ENCODE data around the gene SLC35B3. TPM values are rescaled to one million over a fixed set of nuclear protein-coding genes. Genes with fewer than 3 reads are reported as not detected.

The SLC35B3 gene
- total and polyA plus RNA-seq, 2 of the 8 experiments (the other 6 are each of a cell fraction or from before 2014, with no cell fraction given) = 5.5 to 9.8 TPM

DNA sequence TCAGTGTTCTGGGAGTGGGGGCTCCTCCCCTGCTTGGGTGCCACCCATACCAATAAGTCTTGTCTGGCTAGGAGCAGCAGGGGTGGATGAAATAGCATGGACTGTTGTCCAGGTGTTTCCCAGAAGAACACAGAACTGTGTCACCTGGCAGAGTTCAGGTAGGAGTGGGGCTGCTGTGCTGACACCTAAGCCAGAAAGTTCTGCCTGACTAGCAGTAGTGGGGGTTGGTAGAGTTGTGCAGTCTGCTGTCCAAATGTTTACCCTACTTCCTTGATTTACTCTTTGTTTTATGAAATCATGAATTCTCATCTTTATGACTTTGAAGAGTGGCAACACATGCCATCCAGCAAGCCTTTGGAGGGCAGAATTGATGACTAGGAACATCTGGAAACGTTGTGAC lies 27.3 kb upstream of the SLC35B3 start (continued):
- TF ChIP-seq, protein P1, sequence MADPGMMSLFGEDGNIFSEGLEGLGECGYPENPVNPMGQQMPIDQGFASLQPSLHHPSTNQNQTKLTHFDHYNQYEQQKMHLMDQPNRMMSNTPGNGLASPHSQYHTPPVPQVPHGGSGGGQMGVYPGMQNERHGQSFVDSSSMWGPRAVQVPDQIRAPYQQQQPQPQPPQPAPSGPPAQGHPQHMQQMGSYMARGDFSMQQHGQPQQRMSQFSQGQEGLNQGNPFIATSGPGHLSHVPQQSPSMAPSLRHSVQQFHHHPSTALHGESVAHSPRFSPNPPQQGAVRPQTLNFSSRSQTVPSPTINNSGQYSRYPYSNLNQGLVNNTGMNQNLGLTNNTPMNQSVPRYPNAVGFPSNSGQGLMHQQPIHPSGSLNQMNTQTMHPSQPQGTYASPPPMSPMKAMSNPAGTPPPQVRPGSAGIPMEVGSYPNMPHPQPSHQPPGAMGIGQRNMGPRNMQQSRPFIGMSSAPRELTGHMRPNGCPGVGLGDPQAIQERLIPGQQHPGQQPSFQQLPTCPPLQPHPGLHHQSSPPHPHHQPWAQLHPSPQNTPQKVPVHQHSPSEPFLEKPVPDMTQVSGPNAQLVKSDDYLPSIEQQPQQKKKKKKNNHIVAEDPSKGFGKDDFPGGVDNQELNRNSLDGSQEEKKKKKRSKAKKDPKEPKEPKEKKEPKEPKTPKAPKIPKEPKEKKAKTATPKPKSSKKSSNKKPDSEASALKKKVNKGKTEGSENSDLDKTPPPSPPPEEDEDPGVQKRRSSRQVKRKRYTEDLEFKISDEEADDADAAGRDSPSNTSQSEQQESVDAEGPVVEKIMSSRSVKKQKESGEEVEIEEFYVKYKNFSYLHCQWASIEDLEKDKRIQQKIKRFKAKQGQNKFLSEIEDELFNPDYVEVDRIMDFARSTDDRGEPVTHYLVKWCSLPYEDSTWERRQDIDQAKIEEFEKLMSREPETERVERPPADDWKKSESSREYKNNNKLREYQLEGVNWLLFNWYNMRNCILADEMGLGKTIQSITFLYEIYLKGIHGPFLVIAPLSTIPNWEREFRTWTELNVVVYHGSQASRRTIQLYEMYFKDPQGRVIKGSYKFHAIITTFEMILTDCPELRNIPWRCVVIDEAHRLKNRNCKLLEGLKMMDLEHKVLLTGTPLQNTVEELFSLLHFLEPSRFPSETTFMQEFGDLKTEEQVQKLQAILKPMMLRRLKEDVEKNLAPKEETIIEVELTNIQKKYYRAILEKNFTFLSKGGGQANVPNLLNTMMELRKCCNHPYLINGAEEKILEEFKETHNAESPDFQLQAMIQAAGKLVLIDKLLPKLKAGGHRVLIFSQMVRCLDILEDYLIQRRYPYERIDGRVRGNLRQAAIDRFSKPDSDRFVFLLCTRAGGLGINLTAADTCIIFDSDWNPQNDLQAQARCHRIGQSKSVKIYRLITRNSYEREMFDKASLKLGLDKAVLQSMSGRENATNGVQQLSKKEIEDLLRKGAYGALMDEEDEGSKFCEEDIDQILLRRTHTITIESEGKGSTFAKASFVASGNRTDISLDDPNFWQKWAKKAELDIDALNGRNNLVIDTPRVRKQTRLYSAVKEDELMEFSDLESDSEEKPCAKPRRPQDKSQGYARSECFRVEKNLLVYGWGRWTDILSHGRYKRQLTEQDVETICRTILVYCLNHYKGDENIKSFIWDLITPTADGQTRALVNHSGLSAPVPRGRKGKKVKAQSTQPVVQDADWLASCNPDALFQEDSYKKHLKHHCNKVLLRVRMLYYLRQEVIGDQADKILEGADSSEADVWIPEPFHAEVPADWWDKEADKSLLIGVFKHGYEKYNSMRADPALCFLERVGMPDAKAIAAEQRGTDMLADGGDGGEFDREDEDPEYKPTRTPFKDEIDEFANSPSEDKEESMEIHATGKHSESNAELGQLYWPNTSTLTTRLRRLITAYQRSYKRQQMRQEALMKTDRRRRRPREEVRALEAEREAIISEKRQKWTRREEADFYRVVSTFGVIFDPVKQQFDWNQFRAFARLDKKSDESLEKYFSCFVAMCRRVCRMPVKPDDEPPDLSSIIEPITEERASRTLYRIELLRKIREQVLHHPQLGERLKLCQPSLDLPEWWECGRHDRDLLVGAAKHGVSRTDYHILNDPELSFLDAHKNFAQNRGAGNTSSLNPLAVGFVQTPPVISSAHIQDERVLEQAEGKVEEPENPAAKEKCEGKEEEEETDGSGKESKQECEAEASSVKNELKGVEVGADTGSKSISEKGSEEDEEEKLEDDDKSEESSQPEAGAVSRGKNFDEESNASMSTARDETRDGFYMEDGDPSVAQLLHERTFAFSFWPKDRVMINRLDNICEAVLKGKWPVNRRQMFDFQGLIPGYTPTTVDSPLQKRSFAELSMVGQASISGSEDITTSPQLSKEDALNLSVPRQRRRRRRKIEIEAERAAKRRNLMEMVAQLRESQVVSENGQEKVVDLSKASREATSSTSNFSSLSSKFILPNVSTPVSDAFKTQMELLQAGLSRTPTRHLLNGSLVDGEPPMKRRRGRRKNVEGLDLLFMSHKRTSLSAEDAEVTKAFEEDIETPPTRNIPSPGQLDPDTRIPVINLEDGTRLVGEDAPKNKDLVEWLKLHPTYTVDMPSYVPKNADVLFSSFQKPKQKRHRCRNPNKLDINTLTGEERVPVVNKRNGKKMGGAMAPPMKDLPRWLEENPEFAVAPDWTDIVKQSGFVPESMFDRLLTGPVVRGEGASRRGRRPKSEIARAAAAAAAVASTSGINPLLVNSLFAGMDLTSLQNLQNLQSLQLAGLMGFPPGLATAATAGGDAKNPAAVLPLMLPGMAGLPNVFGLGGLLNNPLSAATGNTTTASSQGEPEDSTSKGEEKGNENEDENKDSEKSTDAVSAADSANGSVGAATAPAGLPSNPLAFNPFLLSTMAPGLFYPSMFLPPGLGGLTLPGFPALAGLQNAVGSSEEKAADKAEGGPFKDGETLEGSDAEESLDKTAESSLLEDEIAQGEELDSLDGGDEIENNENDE (IDR thresholded peaks at IDR 0.05; ENCODE audit: insufficient replicate concordance, low read length) = no peak
- no peak for TF ChIP-seq SIRT6 (IDR thresholded peaks at IDR 0.05; ENCODE audit: low read length)
- no peak for TF ChIP-seq RBBP5 (IDR thresholded peaks at IDR 0.05; ENCODE audit: borderline replicate concordance, low read depth, low read length)
- no peak for TF ChIP-seq SUZ12 (IDR thresholded peaks at IDR 0.05; ENCODE audit: low read length)
- no peak for TF ChIP-seq GABPA (IDR thresholded peaks at IDR 0.05; ENCODE audit: borderline replicate concordance, insufficient read depth, low read length)

Data from H1 (cell line).